ENCODE measurements around the gene DENND2A.
"Not testable (repeated sequence)": the region's sequence is repeated elsewhere in the genome, so short reads cannot be mapped to it uniquely, and the experiment has no call there.

Gene DENND2A

GRCh38 chr7:140577651-140578050 lies 63.0 kb downstream of the DENND2A start:
- no peak for DNase-seq (ENCODE audit: low read depth, low spot score)
- TF ChIP-seq ZNF274 (IDR thresholded peaks at IDR 0.05; ENCODE audit: low read depth, low read length) (no peak), SUZ12 (IDR thresholded peaks at IDR 0.05; ENCODE audit: extremely low read depth, insufficient read depth, insufficient read length) (no peak), YY1 (IDR thresholded peaks at IDR 0.05; ENCODE audit: insufficient read depth, insufficient read length) (no peak)
- no peak overlapping the region for H3K9ac ChIP-seq (ENCODE audit: insufficient read length, low read depth)
- peaks cover 33% of the 10 kb centered on the region for H3K36me3 ChIP-seq (ENCODE audit: insufficient read depth, insufficient read length, low read length)
- no peaks in the 10 kb centered on the region for H3K4me1 ChIP-seq (ENCODE audit: insufficient read depth, insufficient read length)
- no peaks in the 10 kb centered on the region for H3K27me3 ChIP-seq (ENCODE audit: insufficient read depth, insufficient read length)
- H3K4me3 ChIP-seq (ENCODE audit: insufficient read length, low read depth), result no peak overlapping the region
- H3K9me3 ChIP-seq (ENCODE audit: insufficient read depth, low read length), result no peaks in the 10 kb centered on the region

- TF ChIP-seq SUZ12 (IDR thresholded peaks at IDR 0.05; ENCODE audit: extremely low read depth, insufficient read depth, insufficient read length) (no peak), ZNF274 (IDR thresholded peaks at IDR 0.05; ENCODE audit: low read depth, low read length) (no peak), YY1 (IDR thresholded peaks at IDR 0.05; ENCODE audit: insufficient read depth, insufficient read length) (no peak)
- no peaks in the 10 kb centered on the region for H3K27me3 ChIP-seq (ENCODE audit: insufficient read depth, insufficient read length)
- no peak overlapping the region for H3K9ac ChIP-seq (ENCODE audit: insufficient read length, low read depth)
These were observed 64.0 kb downstream of the DENND2A start for GRCh38 chr7:140576589-140576988.

GRCh38 chr7:140571538-140572122 lies 69.0 kb downstream of the DENND2A start:
- no peak for DNase-seq (ENCODE audit: low read depth, low spot score)
- H3K36me3 ChIP-seq (ENCODE audit: insufficient read depth, insufficient read length, low read length), result peaks cover 41% of the 10 kb centered on the region
- TF ChIP-seq ZNF274 (IDR thresholded peaks at IDR 0.05; ENCODE audit: low read depth, low read length), result no peak
- no peak for TF ChIP-seq SUZ12 (IDR thresholded peaks at IDR 0.05; ENCODE audit: extremely low read depth, insufficient read depth, insufficient read length)
- H3K9me3 ChIP-seq (ENCODE audit: insufficient read depth, low read length), result no peaks in the 10 kb centered on the region
- H3K27me3 ChIP-seq (ENCODE audit: insufficient read depth, insufficient read length), result no peaks in the 10 kb centered on the region
- H3K4me3 ChIP-seq (ENCODE audit: insufficient read length, low read depth), result no peak overlapping the region
- H3K9ac ChIP-seq (ENCODE audit: insufficient read length, low read depth), result no peak overlapping the region
- no peaks in the 10 kb centered on the region for H3K4me1 ChIP-seq (ENCODE audit: insufficient read depth, insufficient read length)

More at GRCh38 chr7:140576589-140576988, 64.0 kb downstream of the DENND2A start:
- H3K36me3 ChIP-seq (ENCODE audit: insufficient read depth, insufficient read length, low read length), result peaks cover 28% of the 10 kb centered on the region
- H3K4me3 ChIP-seq (ENCODE audit: insufficient read length, low read depth), result no peak overlapping the region
- H3K9me3 ChIP-seq (ENCODE audit: insufficient read depth, low read length), result no peaks in the 10 kb centered on the region
- no peaks in the 10 kb centered on the region for H3K4me1 ChIP-seq (ENCODE audit: insufficient read depth, insufficient read length)
- DNase-seq (ENCODE audit: low read depth, low spot score), result no peak

GRCh38 chr7:140570120-140570519 lies 70.5 kb downstream of the DENND2A start:
- H3K9ac ChIP-seq (ENCODE audit: insufficient read length, low read depth), result no peak overlapping the region
- H3K4me3 ChIP-seq (ENCODE audit: insufficient read length, low read depth), result no peak overlapping the region
- DNase-seq (ENCODE audit: low read depth, low spot score), result no peak
- H3K4me1 ChIP-seq (ENCODE audit: insufficient read depth, insufficient read length), result no peaks in the 10 kb centered on the region
- TF ChIP-seq YY1 (IDR thresholded peaks at IDR 0.05; ENCODE audit: insufficient read depth, insufficient read length) (no peak), SUZ12 (IDR thresholded peaks at IDR 0.05; ENCODE audit: extremely low read depth, insufficient read depth, insufficient read length) (no peak), ZNF274 (IDR thresholded peaks at IDR 0.05; ENCODE audit: low read depth, low read length) (no peak)
- peaks cover 43% of the 10 kb centered on the region for H3K36me3 ChIP-seq (ENCODE audit: insufficient read depth, insufficient read length, low read length)
- no peaks in the 10 kb centered on the region for H3K9me3 ChIP-seq (ENCODE audit: insufficient read depth, low read length)
- no peaks in the 10 kb centered on the region for H3K27me3 ChIP-seq (ENCODE audit: insufficient read depth, insufficient read length)

- Histone ChIP-seq H3K9ac (ENCODE audit: insufficient read length, low read depth) (no peak overlapping the region), H3K4me3 (ENCODE audit: insufficient read length, low read depth) (no peak overlapping the region), H3K9me3 (ENCODE audit: insufficient read depth, low read length) (no peaks in the 10 kb centered on the region), H3K27me3 (ENCODE audit: insufficient read depth, insufficient read length) (no peaks in the 10 kb centered on the region), H3K36me3 (ENCODE audit: insufficient read depth, insufficient read length, low read length) (peaks cover 41% of the 10 kb centered on the region), H3K4me1 (ENCODE audit: insufficient read depth, insufficient read length) (peaks cover 3% of the 10 kb centered on the region)
- no peak for DNase-seq (ENCODE audit: low read depth, low spot score)
- TF ChIP-seq YY1 (IDR thresholded peaks at IDR 0.05; ENCODE audit: insufficient read depth, insufficient read length), result no peak
- TF ChIP-seq ZNF274 (IDR thresholded peaks at IDR 0.05; ENCODE audit: low read depth, low read length), result no peak
- TF ChIP-seq SUZ12 (IDR thresholded peaks at IDR 0.05; ENCODE audit: extremely low read depth, insufficient read depth, insufficient read length), result no peak
These were observed 72.4 kb downstream of the DENND2A start for GRCh38 chr7:140568021-140568813.

GRCh38 chr7:140566186-140566585 lies 74.4 kb downstream of the DENND2A start:
- not testable (repeated sequence) for H3K9ac ChIP-seq (ENCODE audit: insufficient read length, low read depth); DNase-seq (ENCODE audit: low read depth, low spot score); H3K4me3 ChIP-seq (ENCODE audit: insufficient read length, low read depth); H3K4me1 ChIP-seq (ENCODE audit: insufficient read depth, insufficient read length); H3K27me3 ChIP-seq (ENCODE audit: insufficient read depth, insufficient read length); H3K9me3 ChIP-seq (ENCODE audit: insufficient read depth, low read length)
- peaks cover 30% of the 10 kb centered on the region for H3K36me3 ChIP-seq (ENCODE audit: insufficient read depth, insufficient read length, low read length)

GRCh38 chr7:140565761-140566160 lies 74.9 kb downstream of the DENND2A start:
- not testable (repeated sequence) for H3K4me1 ChIP-seq (ENCODE audit: insufficient read depth, insufficient read length); H3K9me3 ChIP-seq (ENCODE audit: insufficient read depth, low read length); DNase-seq (ENCODE audit: low read depth, low spot score); H3K27me3 ChIP-seq (ENCODE audit: insufficient read depth, insufficient read length); H3K9ac ChIP-seq (ENCODE audit: insufficient read length, low read depth); H3K4me3 ChIP-seq (ENCODE audit: insufficient read length, low read depth)
- peaks cover 30% of the 10 kb centered on the region for H3K36me3 ChIP-seq (ENCODE audit: insufficient read depth, insufficient read length, low read length)
